ENCODE results near the gene SLC41A3. TPM values are rescaled to one million over a fixed set of nuclear protein-coding genes. Genes with fewer than 3 reads are reported as not detected.

The SLC41A3 gene
- 10 to 100 TPM; 28.9 to 59.5 (median 42.1) TPM for total RNA-seq
- 10 to 100 TPM in 2 of 3 donors, 1 to 10 TPM in 1; 5.1 to 27.6 (median 19.8) TPM for polyA plus RNA-seq

GRCh38 chr3:126083913-126084767 lies at the start of gene SLC41A3:
Gene SLC41A3 (minus strand): TSS chr3:126084124. CDS start chr3:126068219, 15,905 bp downstream.
- 1% methylated on average over 72 of the region's 72 CpGs for WGBS, 2 donors
- H3K27me3 ChIP-seq, result no peaks in the 10 kb centered on the region
- peak within 1 kb of the TSS; percentile 90 to 92 (median 92) for H3K27ac ChIP-seq
- no peaks in the 10 kb centered on the region for H3K9me3 ChIP-seq
- intact Hi-C loops (cut with DNase I), result loop anchor here (2.0 to 5.0 kb wide), 3 partner anchors 93 to 393 kb away; partner anchors contain the start of gene ZXDC
- DNase-seq, result peak; percentile 94
- no peak for TF ChIP-seq EP300 (IDR thresholded peaks at IDR 0.05)
- TF ChIP-seq CTCF (IDR thresholded peaks at IDR 0.05), result peak in 2 of 4 experiments; percentile 29 to 43
- no peak for TF ChIP-seq POLR2A (IDR thresholded peaks at IDR 0.05)
- TF ChIP-seq POLR2AphosphoS5 (IDR thresholded peaks at IDR 0.05), result peak; percentile 12 to 65 (median 35)
- H3K4me1 ChIP-seq, result peaks cover 0 to 16% (median 10%) of the 10 kb centered on the region in 4 donors
- H3K4me3 ChIP-seq, result peak within 1 kb of the TSS; percentile 80 to 97 (median 84)
- no peaks in the 10 kb centered on the region for H3K36me3 ChIP-seq

GRCh38 chr3:126133606-126134005 lies 49.7 kb upstream of the SLC41A3 start:
- H3K36me3 ChIP-seq, result no peaks in the 10 kb centered on the region
- H3K4me1 ChIP-seq, result no peaks in the 10 kb centered on the region
- TF ChIP-seq POLR2AphosphoS5 (IDR thresholded peaks at IDR 0.05) (no peak), EP300 (IDR thresholded peaks at IDR 0.05) (no peak)
- WGBS, 2 donors, result 72 to 76% methylated on average over 6 of the region's 6 CpGs
- H3K27me3 ChIP-seq, result no peaks in the 10 kb centered on the region
- peak; percentile 45 for DNase-seq
- H3K27ac ChIP-seq, result no peak overlapping the region
- no peaks in the 10 kb centered on the region for H3K9me3 ChIP-seq
- no peak overlapping the region for H3K4me3 ChIP-seq
- intact Hi-C loops (cut with DNase I), result loop anchor here (1.0 to 2.0 kb wide), 3 partner anchors 65 to 255 kb away; no protein-coding TSS in a partner anchor

GRCh38 chr3:126132751-126133511 lies 49.0 kb upstream of the SLC41A3 start:
- Histone ChIP-seq H3K4me1 (no peaks in the 10 kb centered on the region), H3K9me3 (no peaks in the 10 kb centered on the region), H3K36me3 (no peaks in the 10 kb centered on the region), H3K27me3 (no peaks in the 10 kb centered on the region), H3K27ac (no peak overlapping the region), H3K4me3 (no peak overlapping the region)
- WGBS, 2 donors, result 77 to 78% methylated on average over 14 of the region's 14 CpGs
- DNase-seq, result no peak
- no peak for TF ChIP-seq EP300 (IDR thresholded peaks at IDR 0.05)
- TF ChIP-seq POLR2A (IDR thresholded peaks at IDR 0.05), result no peak
- no peak for TF ChIP-seq POLR2AphosphoS5 (IDR thresholded peaks at IDR 0.05)
- no peak for TF ChIP-seq CTCF (IDR thresholded peaks at IDR 0.05)
- intact Hi-C loops (cut with DNase I), result no loop called here

- no peak overlapping the region for H3K27ac ChIP-seq
- 81 to 89% methylated on average over 16 of the region's 16 CpGs for WGBS, 2 donors
- intact Hi-C loops (cut with DNase I), result no loop called here
- no peak overlapping the region for H3K4me3 ChIP-seq
- TF ChIP-seq CTCF (IDR thresholded peaks at IDR 0.05) (no peak), POLR2A (IDR thresholded peaks at IDR 0.05) (no peak), POLR2AphosphoS5 (IDR thresholded peaks at IDR 0.05) (no peak), EP300 (IDR thresholded peaks at IDR 0.05) (no peak)
- DNase-seq, result peak; percentile 49
- no peaks in the 10 kb centered on the region for H3K4me1 ChIP-seq
- H3K9me3 ChIP-seq, result no peaks in the 10 kb centered on the region
- no peaks in the 10 kb centered on the region for H3K36me3 ChIP-seq
- no peaks in the 10 kb centered on the region for H3K27me3 ChIP-seq
Measured at GRCh38 chr3:126131881-126132750, 48.2 kb upstream of the SLC41A3 start.
